K562 (cell line): Measurements from ENCODE around the gene KCNJ9.

ENCODE experiments used
- E2F5 ChIP-seq: sonication (generic); formaldehyde crosslinking; IDR thresholded peaks from 2 replicates; pipeline ENCODE4 v1.8.0; 2022; ENCODE audit warnings: mild to moderate bottlenecking, missing genetic modification reagents
- EP300 ChIP-seq: IDR thresholded peaks from 2 replicates; pipeline ENCODE4 v1.6.1; 2012; ENCODE audit warnings: low read length, improper control_type of control experiment
- JUN ChIP-seq, 2 experiments: sonication (generic) in 1 of 2; formaldehyde crosslinking in 1 of 2; IDR thresholded peaks; 2 replicates each; pipeline versions ENCODE4 v1.6.1 to v1.8.0; 2012 to 2022; ENCODE audit warnings: borderline replicate concordance in 2 of 2, mild to moderate bottlenecking in 2 of 2, improper control_type of control experiment in 1 of 2, low read depth in 1 of 2, low read length in 1 of 2, missing genetic modification reagents in 1 of 2
- OTX1 ChIP-seq: fragments of 450-650 bp; formaldehyde crosslinking; IDR thresholded peaks from 2 replicates; pipeline ENCODE4 v1.4.0; 2022; ENCODE audit warnings: mild to moderate bottlenecking
- POLR2AphosphoS2 ChIP-seq: IDR thresholded peaks from 2 replicates; pipeline ENCODE4 v1.6.1; 2012; ENCODE audit warnings: low read length, improper control_type of control experiment
- RAD21 ChIP-seq, 2 experiments: fragments of 250-450 bp in 1 of 2; fragments of 450-650 bp in 1 of 2; sonication (Bioruptor Pico) in 1 of 2; formaldehyde crosslinking in 1 of 2; IDR thresholded peaks in 1 of 2; conservative IDR thresholded peaks in 1 of 2; 2 replicates each; pipeline versions ENCODE4 v1.4.0 to v1.8.0; 2020 to 2022; ENCODE audit warnings: mild to moderate bottlenecking in 2 of 2, moderate library complexity in 1 of 2
- RBM14 ChIP-seq: fragments of 200-400 bp; formaldehyde crosslinking; IDR thresholded peaks from 2 replicates; pipeline ENCODE4 v1.6.1; 2018; ENCODE audit warnings: low read depth, mild to moderate bottlenecking, low read length, moderate library complexity, borderline replicate concordance; ENCODE audit not compliant: insufficient read depth
- SIN3A ChIP-seq, 2 experiments: fragments of 150-350 bp in 1 of 2; IDR thresholded peaks; 2 replicates each; pipeline ENCODE4 v1.6.1; 2011 to 2016; ENCODE audit warnings: borderline replicate concordance in 2 of 2, low read depth in 2 of 2, low read length in 2 of 2, mild to moderate bottlenecking in 2 of 2, moderate library complexity in 2 of 2; ENCODE audit not compliant: control insufficient read depth in 1 of 2

DNA sequence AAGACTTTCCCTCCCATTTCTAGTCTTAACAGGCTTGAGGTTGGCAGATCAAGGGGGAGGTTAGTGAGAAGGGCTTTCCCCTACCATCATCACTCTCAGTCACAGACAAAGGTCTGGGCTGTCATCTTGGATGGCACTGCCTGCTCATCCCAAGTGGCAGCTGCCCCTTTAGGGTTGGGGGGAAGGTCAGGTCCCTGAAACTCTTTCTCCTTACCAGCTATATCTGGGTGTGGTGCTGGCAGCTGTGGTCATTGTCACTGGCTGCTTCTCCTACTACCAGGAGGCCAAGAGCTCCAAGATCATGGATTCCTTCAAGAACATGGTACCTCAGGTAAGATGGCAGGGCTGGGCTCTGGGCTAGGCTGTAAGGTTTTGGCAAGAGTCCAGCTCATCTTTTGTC is 42.4 kb downstream of the KCNJ9 start:
- TF ChIP-seq POLR2AphosphoS2 = no peak
- TF ChIP-seq E2F5 (CRISPR knock-in tag) = no peak
- TF ChIP-seq RAD21 (CRISPR knock-in tag; conservative IDR thresholded peaks at IDR 0.05 in 1 of 2, IDR thresholded peaks at IDR 0.05 in 1 of 2) = no peak
- TF ChIP-seq RBM14 = no peak
- TF ChIP-seq JUN (IDR thresholded peaks at IDR 0.05; ENCODE audit: borderline replicate concordance, low read depth, low read length) = no peak
- no peak for TF ChIP-seq JUN (CRISPR knock-in tag; IDR thresholded peaks at IDR 0.05; ENCODE audit: borderline replicate concordance)
- TF ChIP-seq OTX1 = no peak
- no peak for TF ChIP-seq SIN3A (IDR thresholded peaks at IDR 0.05; ENCODE audit: borderline replicate concordance in 2 of 2, control insufficient read depth in 1 of 2, low read depth in 2 of 2, low read length in 2 of 2)
- TF ChIP-seq EP300 = no peak
